ENCODE measurements around the gene ERG28. TPM values are rescaled to one million over a fixed set of nuclear protein-coding genes. Genes with fewer than 3 reads are reported as not detected.

The ERG28 gene
- total and polyA plus RNA-seq, 8 donors: 4.2 to 13.2 (median 7.3) TPM

GRCh38 chr14:75702616-75703261, 42.1 kb upstream of the ERG28 start:
- Histone ChIP-seq H3K27me3 (no peaks in the 10 kb centered on the region), H3K36me3 (peaks cover 0 to 7% (median 5%) of the 10 kb centered on the region in 3 donors), H3K4me1 (no peaks in the 10 kb centered on the region), H3K4me3 (no peak overlapping the region), H3K27ac (peak overlapping the region in 3 of 4 donors; percentile 20 to 32 (median 28)), H3K9me3 (no peaks in the 10 kb centered on the region)
- no peak for TF ChIP-seq CTCF (IDR thresholded peaks at IDR 0.05)
- FAIRE-seq (no peak), DNase-seq (peak in 3 of 6 donors; percentile 25 to 46 (median 42)), ATAC-seq (peak; percentile 36 to 77 (median 57))
- intact Hi-C loops (cut with DNase I): no loop called here
- 54 to 61% methylated on average over 3 of the region's 3 CpGs for WGBS, 2 donors

GRCh38 chr14:75702122-75702521, 41.4 kb upstream of the ERG28 start:
- no peak for ATAC-seq
- Histone ChIP-seq H3K4me3 (no peak overlapping the region), H3K36me3 (peaks cover 0 to 7% (median 5%) of the 10 kb centered on the region in 3 donors), H3K27me3 (no peaks in the 10 kb centered on the region), H3K27ac (peak overlapping the region in 3 of 4 donors; percentile 20 to 32 (median 28)), H3K9me3 (no peaks in the 10 kb centered on the region), H3K4me1 (no peaks in the 10 kb centered on the region)
- FAIRE-seq: no peak
- 52% methylated on average over 2 of the region's 2 CpGs for WGBS, 2 donors
- TF ChIP-seq CTCF (IDR thresholded peaks at IDR 0.05): no peak
- intact Hi-C loops (cut with DNase I): no loop called here
- no peak for DNase-seq

GRCh38 chr14:75700295-75700694, 39.6 kb upstream of the ERG28 start:
- no peaks in the 10 kb centered on the region for H3K4me1 ChIP-seq
- H3K27ac ChIP-seq: no peak overlapping the region
- no peaks in the 10 kb centered on the region for H3K9me3 ChIP-seq
- 94 to 99% methylated on average over 6 of the region's 6 CpGs for WGBS, 2 donors
- no peak overlapping the region for H3K4me3 ChIP-seq
- H3K27me3 ChIP-seq: no peaks in the 10 kb centered on the region
- no peak for TF ChIP-seq CTCF (IDR thresholded peaks at IDR 0.05)
- intact Hi-C loops (cut with DNase I): no loop called here
- no peak for ATAC-seq
- H3K36me3 ChIP-seq: peaks cover 0 to 7% (median 5%) of the 10 kb centered on the region in 3 donors
- FAIRE-seq: no peak
- no peak for DNase-seq

- H3K4me3 ChIP-seq: no peak overlapping the region
- H3K36me3 ChIP-seq: peaks cover 0 to 7% (median 5%) of the 10 kb centered on the region in 3 donors
- no peaks in the 10 kb centered on the region for H3K9me3 ChIP-seq
- FAIRE-seq (no peak), ATAC-seq (no peak), DNase-seq (no peak)
- no peaks in the 10 kb centered on the region for H3K4me1 ChIP-seq
- H3K27ac ChIP-seq: no peak overlapping the region
- intact Hi-C loops (cut with DNase I): no loop called here
- H3K27me3 ChIP-seq: no peaks in the 10 kb centered on the region
- 95 to 96% methylated on average over 3 of the region's 3 CpGs for WGBS, 2 donors
- no peak for TF ChIP-seq CTCF (IDR thresholded peaks at IDR 0.05)
Observed at GRCh38 chr14:75699331-75699730, 38.7 kb upstream of the ERG28 start.

GRCh38 chr14:75697918-75698317, 37.2 kb upstream of the ERG28 start:
- no peaks in the 10 kb centered on the region for H3K9me3 ChIP-seq
- peaks cover 0 to 14% (median 5%) of the 10 kb centered on the region in 3 donors for H3K36me3 ChIP-seq
- H3K4me1 ChIP-seq: no peaks in the 10 kb centered on the region
- no peak for DNase-seq
- no peak for ATAC-seq
- FAIRE-seq: no peak
- no peak overlapping the region for H3K4me3 ChIP-seq
- no peak for TF ChIP-seq CTCF (IDR thresholded peaks at IDR 0.05)
- no peak overlapping the region for H3K27ac ChIP-seq
- WGBS, 2 donors: 80 to 92% methylated on average over 2 of the region's 2 CpGs
- H3K27me3 ChIP-seq: no peaks in the 10 kb centered on the region
- intact Hi-C loops (cut with DNase I): no loop called here
